RWPE2 (cell line): ENCODE results near the gene SYT17.

Experiments used
- ATAC-seq: fragments of 200-7000 bp; cut with Tn5 transposase; 3 replicates; pipeline ENCODE4 v1.9.1; 2021; ENCODE audit warnings: low read depth
- DNase-seq: peaks from one replicate; pipeline ENCODE4 v3.0.0-alpha.2; 2020; ENCODE audit warnings: low spot score
- H3K27ac ChIP-seq: fragments of 450-650 bp; 2 replicates; pipeline ENCODE4 v1.5.1; 2017; ENCODE audit warnings: mild to moderate bottlenecking; ENCODE audit not compliant: poor library complexity, severe bottlenecking
- H3K27me3 ChIP-seq: fragments of 250-450 bp; sonication (Bioruptor Pico); 2 replicates; pipeline ENCODE4 v1.5.1; 2021; ENCODE audit warnings: mild to moderate bottlenecking, moderate library complexity; ENCODE audit not compliant: insufficient read depth, poor library complexity, severe bottlenecking
- H3K36me3 ChIP-seq: fragments of 250-450 bp; sonication (Bioruptor Pico); 2 replicates; pipeline ENCODE4 v1.5.1; 2020; ENCODE audit warnings: low read depth, mild to moderate bottlenecking, moderate library complexity
- H3K4me1 ChIP-seq: fragments of 250-450 bp; sonication (Bioruptor Pico); 2 replicates; pipeline ENCODE4 v1.5.1; 2021; ENCODE audit warnings: mild to moderate bottlenecking, moderate library complexity; ENCODE audit not compliant: insufficient read depth, poor library complexity, severe bottlenecking
- H3K4me3 ChIP-seq: fragments of 250-450 bp; sonication (Bioruptor Pico); 2 replicates; pipeline ENCODE4 v1.5.1; 2021; ENCODE audit warnings: mild to moderate bottlenecking, moderate library complexity; ENCODE audit not compliant: severe bottlenecking
- H3K9me3 ChIP-seq: fragments of 250-450 bp; sonication (Bioruptor Pico); 2 replicates; pipeline ENCODE4 v1.5.1; 2021; ENCODE audit warnings: mild to moderate bottlenecking, moderate library complexity; ENCODE audit not compliant: severe bottlenecking
- CTCF ChIP-seq: fragments of 450-650 bp; IDR thresholded peaks from one replicate; pipeline ENCODE4 v1.5.1; 2017; ENCODE audit warnings: mild to moderate bottlenecking, moderate library complexity; ENCODE audit not compliant: poor library complexity, severe bottlenecking

The SYT17 gene

GRCh38 chr16:19213885-19214284 is 45.8 kb downstream of the SYT17 start:
- no peak for ATAC-seq
- TF ChIP-seq CTCF: no peak
- Histone ChIP-seq H3K4me3 (no peak overlapping the region), H3K4me1 (peaks cover 8% of the 10 kb centered on the region), H3K36me3 (no peaks in the 10 kb centered on the region), H3K27ac (no peak overlapping the region), H3K27me3 (no peaks in the 10 kb centered on the region), H3K9me3 (peaks cover 3% of the 10 kb centered on the region)
- no peak for DNase-seq

GRCh38 chr16:19215705-19216104 is 47.7 kb downstream of the SYT17 start:
- Histone ChIP-seq H3K4me1 (no peaks in the 10 kb centered on the region), H3K9me3 (peaks cover 3% of the 10 kb centered on the region), H3K27me3 (no peaks in the 10 kb centered on the region), H3K27ac (no peak overlapping the region), H3K4me3 (no peak overlapping the region), H3K36me3 (no peaks in the 10 kb centered on the region)
- TF ChIP-seq CTCF: no peak
- DNase-seq (no peak), ATAC-seq (no peak)

- Histone ChIP-seq H3K9me3 (no peaks in the 10 kb centered on the region), H3K27ac (no peak overlapping the region), H3K4me3 (no peak overlapping the region), H3K4me1 (no peaks in the 10 kb centered on the region), H3K27me3 (no peaks in the 10 kb centered on the region), H3K36me3 (no peaks in the 10 kb centered on the region)
- DNase-seq (no peak), ATAC-seq (no peak)
- no peak for TF ChIP-seq CTCF
Measured at GRCh38 chr16:19218581-19218980, 50.5 kb downstream of the SYT17 start.

- H3K27ac ChIP-seq: no peak overlapping the region
- peaks cover 5% of the 10 kb centered on the region for H3K36me3 ChIP-seq
- TF ChIP-seq CTCF: no peak
- ATAC-seq (no peak), DNase-seq (no peak)
- no peaks in the 10 kb centered on the region for H3K27me3 ChIP-seq
- no peak overlapping the region for H3K4me3 ChIP-seq
- no peaks in the 10 kb centered on the region for H3K4me1 ChIP-seq
- no peaks in the 10 kb centered on the region for H3K9me3 ChIP-seq
Measured at GRCh38 chr16:19219836-19220235, 51.8 kb downstream of the SYT17 start.

- Histone ChIP-seq H3K27ac (no peak overlapping the region), H3K4me1 (no peaks in the 10 kb centered on the region), H3K4me3 (no peak overlapping the region), H3K36me3 (peaks cover 14% of the 10 kb centered on the region), H3K9me3 (no peaks in the 10 kb centered on the region), H3K27me3 (no peaks in the 10 kb centered on the region)
- peak; percentile 53 for TF ChIP-seq CTCF
- DNase-seq (no peak), ATAC-seq (no peak)
Measured at GRCh38 chr16:19223235-19224170, 55.5 kb downstream of the SYT17 start.
